H9 (cell line): ENCODE results near the gene MTFR2. TPM values are rescaled to one million over a fixed set of nuclear protein-coding genes. Genes with fewer than 3 reads are reported as not detected.
A peak's percentile ranks its signal among the peaks of the same experiment; 100 is the strongest.

Source experiments
- DNase-seq: peaks from one replicate; pipeline ENCODE4 v3.0.0-alpha.2; 2017
- H2AFZ ChIP-seq: one replicate; pipeline ENCODE4 v1.6.1; 2013; ENCODE audit warnings: mild to moderate bottlenecking, low read length, control low read depth, moderate library complexity
- H2AK5ac ChIP-seq: 2 replicates; pipeline ENCODE4 v1.6.1; 2013; ENCODE audit warnings: low read length, control low read depth, mixed read lengths; ENCODE audit not compliant: insufficient read length
- H2BK120ac ChIP-seq: one replicate; pipeline ENCODE4 v1.6.1; 2013; ENCODE audit warnings: low read depth, mild to moderate bottlenecking, low read length, control low read depth, inconsistent platforms; ENCODE audit not compliant: poor library complexity, severe bottlenecking
- H2BK12ac ChIP-seq: 2 replicates; pipeline ENCODE4 v1.6.1; 2013; ENCODE audit warnings: low read length, control low read depth, mixed read lengths, low read depth; ENCODE audit not compliant: insufficient read length
- H2BK15ac ChIP-seq: 2 replicates; pipeline ENCODE4 v1.6.1; 2013; ENCODE audit warnings: low read depth, low read length, control low read depth
- H2BK20ac ChIP-seq: one replicate; pipeline ENCODE4 v1.6.1; 2013; ENCODE audit warnings: low read depth, mild to moderate bottlenecking, low read length, control low read depth, inconsistent platforms; ENCODE audit not compliant: poor library complexity, severe bottlenecking
- H2BK5ac ChIP-seq: 2 replicates; pipeline ENCODE4 v1.6.1; 2013; ENCODE audit warnings: low read length, control low read depth, mixed read lengths; ENCODE audit not compliant: insufficient read length
- H3K14ac ChIP-seq: 2 replicates; pipeline ENCODE4 v1.6.1; 2013; ENCODE audit warnings: low read length, control low read depth; ENCODE audit not compliant: insufficient read depth
- H3K18ac ChIP-seq: 2 replicates; pipeline ENCODE4 v1.6.1; 2013; ENCODE audit warnings: low read depth, mild to moderate bottlenecking, mixed read lengths, low read length, control low read depth; ENCODE audit not compliant: insufficient read length
- H3K23ac ChIP-seq: 2 replicates; pipeline ENCODE4 v1.6.1; 2013; ENCODE audit warnings: low read length, control low read depth, mixed read lengths, low read depth; ENCODE audit not compliant: insufficient read length
- H3K23me2 ChIP-seq: 2 replicates; pipeline ENCODE4 v1.6.1; 2013; ENCODE audit warnings: low read depth, mild to moderate bottlenecking, mixed read lengths, low read length, control low read depth; ENCODE audit not compliant: insufficient read length, poor library complexity, severe bottlenecking
- H3K27ac ChIP-seq: 2 replicates; pipeline ENCODE4 v1.5.1; 2013; ENCODE audit warnings: low read length, control low read depth, mixed read lengths, low read depth; ENCODE audit not compliant: insufficient read length
- H3K27me3 ChIP-seq: 2 replicates; pipeline ENCODE4 v1.6.1; 2013; ENCODE audit warnings: low read length, control low read depth, inconsistent platforms; ENCODE audit not compliant: insufficient read depth
- H3K4ac ChIP-seq: 2 replicates; pipeline ENCODE4 v1.6.1; 2013; ENCODE audit warnings: low read depth, mild to moderate bottlenecking, control low read depth, inconsistent platforms, low read length, moderate library complexity
- H3K4me1 ChIP-seq: 2 replicates; pipeline ENCODE4 v1.6.1; 2013; ENCODE audit warnings: low read length, control low read depth, inconsistent platforms; ENCODE audit not compliant: insufficient read depth
- H3K4me2 ChIP-seq: 2 replicates; pipeline ENCODE4 v1.6.1; 2013; ENCODE audit warnings: low read length, control low read depth, mixed read lengths; ENCODE audit not compliant: insufficient read length, insufficient read depth
- H3K56ac ChIP-seq: 2 replicates; pipeline ENCODE4 v1.6.1; 2013; ENCODE audit warnings: low read depth, mild to moderate bottlenecking, mixed read lengths, low read length, control low read depth; ENCODE audit not compliant: insufficient read length
- H3K79me1 ChIP-seq: 2 replicates; pipeline ENCODE4 v1.6.1; 2013; ENCODE audit warnings: low read depth, mild to moderate bottlenecking, moderate library complexity, low read length, control low read depth, inconsistent platforms; ENCODE audit not compliant: insufficient read depth, poor library complexity, severe bottlenecking
- H3K79me2 ChIP-seq: 2 replicates; pipeline ENCODE4 v1.6.1; 2013; ENCODE audit warnings: low read length, control low read depth, inconsistent platforms; ENCODE audit not compliant: insufficient read depth
- H3K9ac ChIP-seq: 2 replicates; pipeline ENCODE4 v1.6.1; 2013; ENCODE audit warnings: low read length, control low read depth, mixed read lengths; ENCODE audit not compliant: insufficient read length; ENCODE audit errors: extremely low read depth
- H3K9me3 ChIP-seq: one replicate; pipeline ENCODE4 v1.6.1; 2013; ENCODE audit warnings: low read depth, low read length, inconsistent platforms; ENCODE audit not compliant: control insufficient read depth
- H3T11ph ChIP-seq: one replicate; pipeline ENCODE4 v1.6.1; 2013; ENCODE audit warnings: mild to moderate bottlenecking, low read length, control low read depth, inconsistent platforms
- H4K20me1 ChIP-seq: one replicate; pipeline ENCODE4 v1.6.1; 2013; ENCODE audit not compliant: control insufficient read depth, insufficient read length, insufficient read depth
- H4K5ac ChIP-seq: 2 replicates; pipeline ENCODE4 v1.6.1; 2013; ENCODE audit warnings: low read depth, mild to moderate bottlenecking, mixed read lengths, low read length, control low read depth; ENCODE audit not compliant: insufficient read length
- H4K8ac ChIP-seq: replicated peaks from 2 replicates; pipeline ENCODE4 v1.6.1; 2013; ENCODE audit warnings: low read length, control low read depth, mixed read lengths, low read depth; ENCODE audit not compliant: insufficient read length
- H4K91ac ChIP-seq: 2 replicates; pipeline ENCODE4 v1.6.1; 2013; ENCODE audit warnings: low read depth, mild to moderate bottlenecking, moderate library complexity, mixed read lengths, low read length, control low read depth; ENCODE audit not compliant: insufficient read length
- H3K27ac Mint-ChIP-seq, 3 experiments: 2 replicates in 2 of 3; 3 replicates in 1 of 3; pipeline ENCODE4 v1.8.0; 2020 to 2021; ENCODE audit warnings: mixed read lengths in 3 of 3, mild to moderate bottlenecking in 1 of 3, moderate library complexity in 1 of 3
- H3K27me3 Mint-ChIP-seq: 2 replicates; pipeline ENCODE4 v1.8.0; 2021; ENCODE audit warnings: low read depth, mild to moderate bottlenecking, moderate library complexity, mixed read lengths
- H3K36me3 Mint-ChIP-seq, 3 experiments: 2 replicates in 2 of 3; 3 replicates in 1 of 3; pipeline ENCODE4 v1.8.0; 2020 to 2021; ENCODE audit warnings: low read depth in 3 of 3, mixed read lengths in 3 of 3; ENCODE audit not compliant: insufficient read depth in 1 of 3
- H3K4me1 Mint-ChIP-seq, 2 experiments: 2 replicates each; pipeline ENCODE4 v1.8.0; 2020; ENCODE audit warnings: mixed read lengths in 2 of 2
- H3K4me3 Mint-ChIP-seq, 2 experiments: 2 replicates in 1 of 2; 3 replicates in 1 of 2; pipeline ENCODE4 v1.8.0; 2020 to 2021; ENCODE audit warnings: mild to moderate bottlenecking in 2 of 2, mixed read lengths in 2 of 2, moderate library complexity in 1 of 2
- H3K9me3 Mint-ChIP-seq, 2 experiments: 2 replicates in 1 of 2; 3 replicates in 1 of 2; pipeline ENCODE4 v1.8.0; 2020; ENCODE audit warnings: mild to moderate bottlenecking in 2 of 2, mixed read lengths in 2 of 2, moderate library complexity in 1 of 2
- WGBS: extraction: QIAGEN DNeasy Blood & Tissue Kit; methylation state at CpG from one replicate; pipeline ENCODE4 v1.1.7; 2013; ENCODE audit warnings: missing lambda C conversion rate, low lambda C conversion rate, mixed read lengths; ENCODE audit not compliant: insufficient read length; ENCODE audit errors: extremely low coverage; 5-methylcytosine and 5-hydroxymethylcytosine counted together
- total RNA-seq: library from RNA; stranded (reverse); gene quantifications from 2 replicates; pipeline ENCODE4 v1.2.1, GENCODE V29; 2021
- TF ChIP-seq, protein P1 (sequence below): fragments of 200-600 bp; sonication (generic); conservative IDR thresholded peaks from 3 replicates; pipeline ENCODE4 v1.8.0; 2021; ENCODE audit warnings: antibody characterized with exemption, mild to moderate bottlenecking

Gene MTFR2
- total RNA-seq, 1 experiment from 2014 or later, result 11.8 TPM

DNA sequence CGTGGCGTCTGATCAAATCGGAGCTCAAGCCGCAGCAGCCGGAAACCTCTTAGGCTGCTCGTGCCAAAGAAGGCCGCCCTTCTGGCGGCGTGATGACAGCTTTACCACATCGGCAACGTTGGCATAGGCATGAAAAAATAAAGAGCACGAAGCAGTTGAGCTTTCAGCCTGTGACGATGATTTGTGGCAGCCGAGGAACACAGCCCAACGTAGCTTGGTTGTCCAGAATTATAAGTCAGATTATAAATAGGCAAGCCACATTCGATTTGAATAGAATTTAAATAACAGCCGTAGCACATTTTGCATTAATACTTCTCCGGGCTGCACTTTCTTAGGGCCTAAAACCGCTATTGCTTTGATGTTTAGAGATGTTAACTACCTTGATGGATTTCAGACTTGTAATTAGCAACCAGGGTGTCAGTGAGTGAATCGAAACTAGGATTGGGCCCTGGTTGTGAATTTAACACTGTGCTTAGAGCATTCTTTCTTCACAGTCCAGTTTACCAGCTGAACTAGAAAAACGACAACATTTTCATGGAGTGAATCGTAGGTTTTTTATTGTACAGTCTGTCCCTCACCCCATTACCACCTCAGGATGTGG, 40.4 kb upstream of the MTFR2 start:
- Histone ChIP-seq H4K8ac (peak overlapping the region; percentile 18), H3K4me1 (no peaks in the 10 kb centered on the region), H3K4ac (no peak overlapping the region; the same call in 1 of the 2 replicates), H4K20me1 (no peaks in the 10 kb centered on the region), H2BK12ac (no peak overlapping the region), H3K27me3 (no peaks in the 10 kb centered on the region), H2AFZ (no peak overlapping the region), H3T11ph (no peak overlapping the region), H4K91ac (no peak overlapping the region), H3K27ac (peak overlapping the region; percentile 47), H3K56ac (no peak overlapping the region), H3K9me3 (no peaks in the 10 kb centered on the region), H2BK120ac (no peak overlapping the region), H2AK5ac (no peak overlapping the region), H2BK20ac (no peak overlapping the region), H3K14ac (no peak overlapping the region), H3K18ac (peak overlapping the region; percentile 64), H3K23ac (no peak overlapping the region), H3K4me2 (peak overlapping the region; percentile 90), H3K79me2 (peaks cover 33% of the 10 kb centered on the region), H3K79me1 (no peaks in the 10 kb centered on the region), H2BK15ac (no peak overlapping the region), H2BK5ac (no peak overlapping the region), H3K23me2 (peaks cover 8% of the 10 kb centered on the region), H3K9ac (peak overlapping the region; percentile 84), H4K5ac (no peak overlapping the region)
- Mint-ChIP-seq H3K27ac (peak overlapping the region; percentile 100), H3K4me3 (peak overlapping the region; percentile 99 to 100), H3K36me3 (peaks cover 0 to 9% (median 4%) of the 10 kb centered on the region in 3 experiments; a peak in 5 of 7 replicates), H3K27me3 (peaks cover 2% of the 10 kb centered on the region; the same call in 1 of the 2 replicates), H3K4me1 (peaks cover 21 to 32% of the 10 kb centered on the region in 2 experiments), H3K9me3 (peaks cover 0 to 6% of the 10 kb centered on the region in 2 experiments; a peak in 2 of 5 replicates)
- peak; percentile 52 for DNase-seq
- TF ChIP-seq, protein P1, sequence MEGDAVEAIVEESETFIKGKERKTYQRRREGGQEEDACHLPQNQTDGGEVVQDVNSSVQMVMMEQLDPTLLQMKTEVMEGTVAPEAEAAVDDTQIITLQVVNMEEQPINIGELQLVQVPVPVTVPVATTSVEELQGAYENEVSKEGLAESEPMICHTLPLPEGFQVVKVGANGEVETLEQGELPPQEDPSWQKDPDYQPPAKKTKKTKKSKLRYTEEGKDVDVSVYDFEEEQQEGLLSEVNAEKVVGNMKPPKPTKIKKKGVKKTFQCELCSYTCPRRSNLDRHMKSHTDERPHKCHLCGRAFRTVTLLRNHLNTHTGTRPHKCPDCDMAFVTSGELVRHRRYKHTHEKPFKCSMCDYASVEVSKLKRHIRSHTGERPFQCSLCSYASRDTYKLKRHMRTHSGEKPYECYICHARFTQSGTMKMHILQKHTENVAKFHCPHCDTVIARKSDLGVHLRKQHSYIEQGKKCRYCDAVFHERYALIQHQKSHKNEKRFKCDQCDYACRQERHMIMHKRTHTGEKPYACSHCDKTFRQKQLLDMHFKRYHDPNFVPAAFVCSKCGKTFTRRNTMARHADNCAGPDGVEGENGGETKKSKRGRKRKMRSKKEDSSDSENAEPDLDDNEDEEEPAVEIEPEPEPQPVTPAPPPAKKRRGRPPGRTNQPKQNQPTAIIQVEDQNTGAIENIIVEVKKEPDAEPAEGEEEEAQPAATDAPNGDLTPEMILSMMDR, result no peak
- WGBS, result no CpG with 5 or more reads among the region's 22 CpGs
